ENCODE results near the gene PSMC3. TPM values are rescaled to one million over a fixed set of nuclear protein-coding genes. Genes with fewer than 3 reads are reported as not detected.

Gene PSMC3
- total and polyA plus RNA-seq, 9 of the 15 experiments (the other 6 are each of a cell fraction or from before 2014, with no cell fraction given): 44.3 to 324 (median 240) TPM

DNA sequence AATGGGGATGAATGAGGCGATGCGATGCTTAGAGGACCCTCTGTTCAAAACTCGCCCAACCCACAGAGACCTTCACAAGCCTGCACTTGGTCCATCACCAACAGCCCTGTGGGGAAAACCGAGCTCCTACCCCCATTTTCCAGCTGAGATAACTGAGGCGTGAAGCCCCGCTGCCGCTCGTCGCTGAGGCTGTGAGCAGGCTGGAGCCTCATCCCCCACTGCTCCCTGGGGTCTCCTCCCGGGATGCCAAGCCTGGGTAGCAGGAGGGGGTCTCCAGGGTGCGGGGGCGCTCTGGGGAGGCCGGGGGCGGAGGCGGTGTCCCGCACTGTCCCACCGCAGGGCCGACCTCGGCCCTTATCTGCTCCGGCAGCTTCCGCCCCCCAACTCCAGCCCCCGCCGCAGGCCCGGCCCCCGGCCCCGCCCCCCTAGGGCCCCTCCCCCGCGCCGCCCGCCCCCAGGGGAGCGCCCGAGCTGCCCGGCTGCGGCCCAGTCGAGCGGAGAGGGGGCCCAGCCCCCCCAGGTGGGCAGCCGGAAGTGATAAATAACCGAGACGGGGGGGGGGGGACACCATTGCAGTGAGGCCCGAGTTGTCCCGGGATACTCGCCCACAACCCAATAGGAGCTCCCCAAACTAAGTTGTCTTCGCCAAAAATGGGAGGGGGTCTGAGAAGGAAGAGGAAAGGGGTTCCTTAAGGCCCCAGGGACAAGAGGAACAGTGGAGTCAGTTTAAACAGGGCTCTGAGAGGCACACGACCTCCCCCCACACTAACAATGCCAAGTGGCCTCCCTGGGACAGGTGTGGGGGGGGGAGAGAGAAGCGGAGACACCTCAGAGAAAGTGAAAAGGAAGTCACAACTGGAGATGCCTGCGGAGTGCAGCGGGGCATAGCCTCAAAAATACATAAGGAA is 26.1 kb downstream of the PSMC3 start (continued):
- TF ChIP-seq POLR2A (conservative IDR thresholded peaks at IDR 0.05): 0 out of 2 replicates have a peak, but pooled peaks have one; percentile 38
- TF ChIP-seq TAL1 (IDR thresholded peaks at IDR 0.05): peak; percentile 21; the same call in 1 of the 2 replicates
- peak; percentile 3; the same call in 1 of the 2 replicates for TF ChIP-seq BRD4 (IDR thresholded peaks at IDR 0.05)
- TF ChIP-seq SMARCA4 (IDR thresholded peaks at IDR 0.05): peak; percentile 61
- no peak for TF ChIP-seq IRF2 (CRISPR knock-in tag; IDR thresholded peaks at IDR 0.05)
- peak; percentile 32 for TF ChIP-seq POLR2B (IDR thresholded peaks at IDR 0.05; ENCODE audit: low read depth, partially characterized antibody)
- TF ChIP-seq CBFA2T2 (conservative IDR thresholded peaks at IDR 0.05): 0 out of 2 replicates have a peak, but pooled peaks have one; percentile 18
- 0 out of 2 replicates have a peak, but pooled peaks have one; percentile 45 for TF ChIP-seq ZNF175 (CRISPR knock-in tag; IDR thresholded peaks at IDR 0.05; ENCODE audit: low read depth)
- peak; percentile 93 for TF ChIP-seq BCOR (IDR thresholded peaks at IDR 0.05)
- TF ChIP-seq, protein P1, sequence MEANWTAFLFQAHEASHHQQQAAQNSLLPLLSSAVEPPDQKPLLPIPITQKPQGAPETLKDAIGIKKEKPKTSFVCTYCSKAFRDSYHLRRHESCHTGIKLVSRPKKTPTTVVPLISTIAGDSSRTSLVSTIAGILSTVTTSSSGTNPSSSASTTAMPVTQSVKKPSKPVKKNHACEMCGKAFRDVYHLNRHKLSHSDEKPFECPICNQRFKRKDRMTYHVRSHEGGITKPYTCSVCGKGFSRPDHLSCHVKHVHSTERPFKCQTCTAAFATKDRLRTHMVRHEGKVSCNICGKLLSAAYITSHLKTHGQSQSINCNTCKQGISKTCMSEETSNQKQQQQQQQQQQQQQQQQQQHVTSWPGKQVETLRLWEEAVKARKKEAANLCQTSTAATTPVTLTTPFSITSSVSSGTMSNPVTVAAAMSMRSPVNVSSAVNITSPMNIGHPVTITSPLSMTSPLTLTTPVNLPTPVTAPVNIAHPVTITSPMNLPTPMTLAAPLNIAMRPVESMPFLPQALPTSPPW (CRISPR knock-in tag; IDR thresholded peaks at IDR 0.05): peak; percentile 92
- TF ChIP-seq ZEB2 (IDR thresholded peaks at IDR 0.05): no peak; the same call in 1 of the 2 replicates
- TF ChIP-seq ARID1B (IDR thresholded peaks at IDR 0.05): peak; percentile 79
- no peak for TF ChIP-seq ZNF583 (CRISPR knock-in tag; IDR thresholded peaks at IDR 0.05)
- peak; percentile 32; the same call in 1 of the 2 replicates for TF ChIP-seq SUPT5H (IDR thresholded peaks at IDR 0.05)
- TF ChIP-seq GABPA (tag; conservative IDR thresholded peaks at IDR 0.05; ENCODE audit: low read depth): peak; percentile 60; the same call in 1 of the 2 replicates
- peak; percentile 25; the same call in 1 of the 2 replicates for TF ChIP-seq SMARCA5 (IDR thresholded peaks at IDR 0.05)
- TF ChIP-seq, protein P2, sequence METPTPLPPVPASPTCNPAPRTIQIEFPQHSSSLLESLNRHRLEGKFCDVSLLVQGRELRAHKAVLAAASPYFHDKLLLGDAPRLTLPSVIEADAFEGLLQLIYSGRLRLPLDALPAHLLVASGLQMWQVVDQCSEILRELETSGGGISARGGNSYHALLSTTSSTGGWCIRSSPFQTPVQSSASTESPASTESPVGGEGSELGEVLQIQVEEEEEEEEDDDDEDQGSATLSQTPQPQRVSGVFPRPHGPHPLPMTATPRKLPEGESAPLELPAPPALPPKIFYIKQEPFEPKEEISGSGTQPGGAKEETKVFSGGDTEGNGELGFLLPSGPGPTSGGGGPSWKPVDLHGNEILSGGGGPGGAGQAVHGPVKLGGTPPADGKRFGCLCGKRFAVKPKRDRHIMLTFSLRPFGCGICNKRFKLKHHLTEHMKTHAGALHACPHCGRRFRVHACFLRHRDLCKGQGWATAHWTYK (CRISPR knock-in tag; IDR thresholded peaks at IDR 0.05): peak; percentile 17; the same call in 1 of the 2 replicates
- peak; percentile 93 for TF ChIP-seq ZBTB1 (CRISPR knock-in tag; IDR thresholded peaks at IDR 0.05; ENCODE audit: borderline replicate concordance, low read depth)
- peak in 1 of 2 experiments; percentile 45; a peak in 2 of 4 replicates for TF ChIP-seq MAZ (CRISPR knock-in tag; conservative IDR thresholded peaks at IDR 0.05 in 1 of 2, IDR thresholded peaks at IDR 0.05 in 1 of 2)
- peak; percentile 74 for TF ChIP-seq ADNP (tag; IDR thresholded peaks at IDR 0.05)
- TF ChIP-seq POLR2AphosphoS5 (IDR thresholded peaks at IDR 0.05; ENCODE audit: control insufficient read depth, insufficient read depth, low read depth, low read length): peak; percentile 25; the same call in 1 of the 2 replicates
- TF ChIP-seq PTBP1 (IDR thresholded peaks at IDR 0.05; ENCODE audit: low read depth, low read length): peak; percentile 78; the same call in 1 of the 2 replicates
- TF ChIP-seq, protein P3, sequence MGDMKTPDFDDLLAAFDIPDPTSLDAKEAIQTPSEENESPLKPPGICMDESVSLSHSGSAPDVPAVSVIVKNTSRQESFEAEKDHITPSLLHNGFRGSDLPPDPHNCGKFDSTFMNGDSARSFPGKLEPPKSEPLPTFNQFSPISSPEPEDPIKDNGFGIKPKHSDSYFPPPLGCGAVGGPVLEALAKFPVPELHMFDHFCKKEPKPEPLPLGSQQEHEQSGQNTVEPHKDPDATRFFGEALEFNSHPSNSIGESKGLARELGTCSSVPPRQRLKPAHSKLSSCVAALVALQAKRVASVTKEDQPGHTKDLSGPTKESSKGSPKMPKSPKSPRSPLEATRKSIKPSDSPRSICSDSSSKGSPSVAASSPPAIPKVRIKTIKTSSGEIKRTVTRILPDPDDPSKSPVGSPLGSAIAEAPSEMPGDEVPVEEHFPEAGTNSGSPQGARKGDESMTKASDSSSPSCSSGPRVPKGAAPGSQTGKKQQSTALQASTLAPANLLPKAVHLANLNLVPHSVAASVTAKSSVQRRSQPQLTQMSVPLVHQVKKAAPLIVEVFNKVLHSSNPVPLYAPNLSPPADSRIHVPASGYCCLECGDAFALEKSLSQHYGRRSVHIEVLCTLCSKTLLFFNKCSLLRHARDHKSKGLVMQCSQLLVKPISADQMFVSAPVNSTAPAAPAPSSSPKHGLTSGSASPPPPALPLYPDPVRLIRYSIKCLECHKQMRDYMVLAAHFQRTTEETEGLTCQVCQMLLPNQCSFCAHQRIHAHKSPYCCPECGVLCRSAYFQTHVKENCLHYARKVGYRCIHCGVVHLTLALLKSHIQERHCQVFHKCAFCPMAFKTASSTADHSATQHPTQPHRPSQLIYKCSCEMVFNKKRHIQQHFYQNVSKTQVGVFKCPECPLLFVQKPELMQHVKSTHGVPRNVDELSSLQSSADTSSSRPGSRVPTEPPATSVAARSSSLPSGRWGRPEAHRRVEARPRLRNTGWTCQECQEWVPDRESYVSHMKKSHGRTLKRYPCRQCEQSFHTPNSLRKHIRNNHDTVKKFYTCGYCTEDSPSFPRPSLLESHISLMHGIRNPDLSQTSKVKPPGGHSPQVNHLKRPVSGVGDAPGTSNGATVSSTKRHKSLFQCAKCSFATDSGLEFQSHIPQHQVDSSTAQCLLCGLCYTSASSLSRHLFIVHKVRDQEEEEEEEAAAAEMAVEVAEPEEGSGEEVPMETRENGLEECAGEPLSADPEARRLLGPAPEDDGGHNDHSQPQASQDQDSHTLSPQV (IDR thresholded peaks at IDR 0.05): peak; percentile 23; the same call in 1 of the 2 replicates
